Head of caudate nucleus (tissue), 42 donors: ENCODE results near the gene HPSE2.
A peak's percentile ranks its signal among the peaks of the same experiment; 100 is the strongest.
"Not testable (repeated sequence)": the region's sequence is repeated elsewhere in the genome, so short reads cannot be mapped to it uniquely, and the experiment has no call there.

Experiments
- DNase-seq, 42 donors: peaks; one replicate each; pipeline versions ENCODE4 v3.0.0 to v3.0.0-alpha.2; 2020 to 2021; ENCODE audit warnings: mixed read lengths in 7 of 42
- intact Hi-C: fragments of 100-400 bp; cut with DNase I; formaldehyde crosslinking; loops from one replicate; pipeline ENCODE4 v1.15.0; 2022

HPSE2 gene

DNA sequence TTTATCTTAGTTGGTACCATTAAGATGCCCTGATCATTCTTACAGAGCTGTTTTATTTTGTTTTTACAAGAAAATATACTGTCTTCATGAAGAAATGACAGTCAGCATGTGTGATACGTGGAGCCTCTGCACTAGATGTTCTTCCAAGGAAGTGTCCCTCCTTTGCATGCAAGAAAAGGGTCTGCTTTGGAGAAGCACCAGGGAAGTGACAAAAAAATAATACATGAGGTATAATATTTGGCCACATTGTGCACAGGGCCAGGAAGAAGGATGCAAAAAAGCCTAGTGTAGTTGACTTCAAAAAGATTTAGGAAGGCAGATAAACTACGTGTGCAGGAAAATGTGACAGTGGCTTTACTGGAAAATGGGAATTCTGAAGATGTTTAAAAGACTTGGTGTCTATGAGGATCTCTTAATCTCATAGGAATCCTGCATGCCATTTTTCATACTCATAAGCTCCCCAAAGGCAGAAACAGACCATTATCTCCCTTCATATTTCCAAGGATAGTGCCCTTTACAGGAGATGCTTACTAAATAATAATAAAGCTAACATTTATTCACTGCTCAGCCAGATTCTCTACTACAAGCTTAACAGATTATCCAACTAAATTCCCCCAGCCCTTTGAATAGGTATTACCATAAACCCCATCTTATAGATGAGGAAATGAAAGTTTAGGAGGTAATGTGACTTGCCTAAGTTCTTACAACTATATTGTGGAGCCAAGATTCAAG is 284.2 kb downstream of the HPSE2 start:
- DNase-seq, result no peak
- intact Hi-C loops, result no loop called here

DNA sequence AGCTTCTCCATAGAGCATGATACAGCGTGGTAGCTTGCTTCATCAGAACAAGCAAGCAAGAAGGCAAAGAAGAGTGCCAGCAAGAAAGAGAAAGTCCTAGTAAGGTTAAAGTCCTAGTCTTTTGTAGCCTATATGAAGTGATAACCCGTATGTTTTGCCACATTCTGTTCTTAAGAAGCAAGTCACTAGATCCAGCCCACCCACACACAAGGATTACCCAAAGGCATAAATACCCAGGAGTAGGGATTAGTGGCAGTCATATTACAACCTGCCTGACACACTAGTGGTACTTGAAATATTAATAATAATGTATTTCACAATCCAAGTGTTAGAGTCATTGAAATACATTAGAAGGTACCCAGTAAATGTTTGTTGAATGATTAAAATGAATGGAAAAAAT is 285.5 kb downstream of the HPSE2 start:
- DNase-seq, result no peak
- intact Hi-C loops, result no loop called here

DNA sequence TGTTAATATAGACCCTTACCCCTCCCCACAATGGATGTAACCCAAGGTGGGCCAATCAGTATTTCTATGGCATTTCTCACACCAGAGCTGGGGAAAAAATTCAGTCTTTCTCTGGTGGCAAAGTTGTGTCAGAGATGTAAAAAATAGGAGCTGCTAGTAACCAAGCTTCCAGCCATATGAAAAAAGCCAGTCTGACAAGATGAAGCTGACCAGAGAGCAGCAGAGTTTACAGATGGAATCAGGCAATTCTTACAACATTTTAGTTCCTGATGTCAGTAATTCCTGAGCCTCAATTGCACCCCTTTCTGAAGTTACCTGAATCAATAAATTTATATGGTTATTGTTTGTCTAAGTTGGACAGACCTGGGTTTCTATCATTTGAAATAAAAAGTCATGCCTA is 286.3 kb downstream of the HPSE2 start:
- DNase-seq, result no peak

DNA sequence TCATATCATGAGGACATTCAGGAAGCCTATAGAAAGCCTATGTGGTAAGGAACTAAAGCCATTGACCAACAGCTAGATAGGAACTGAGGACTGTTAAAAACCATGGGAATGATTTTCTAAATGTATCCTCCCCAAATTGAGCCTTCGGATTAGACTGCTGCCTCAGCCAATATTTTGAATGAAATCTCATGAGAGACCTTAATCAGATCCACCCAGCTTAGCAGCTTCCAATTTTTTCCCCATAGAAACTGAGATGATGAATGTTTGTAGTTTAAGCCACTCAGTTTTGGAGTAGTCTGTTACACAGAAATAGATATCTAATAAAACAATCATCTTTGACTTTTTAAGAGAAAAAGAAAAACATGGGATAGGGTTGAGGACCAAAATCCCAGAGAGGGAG is 292.0 kb downstream of the HPSE2 start:
- DNase-seq, result no peak
- intact Hi-C loops, result no loop called here

More for the DNA sequence above, 286.3 kb downstream of the HPSE2 start:
- intact Hi-C loops, result no loop called here

DNA sequence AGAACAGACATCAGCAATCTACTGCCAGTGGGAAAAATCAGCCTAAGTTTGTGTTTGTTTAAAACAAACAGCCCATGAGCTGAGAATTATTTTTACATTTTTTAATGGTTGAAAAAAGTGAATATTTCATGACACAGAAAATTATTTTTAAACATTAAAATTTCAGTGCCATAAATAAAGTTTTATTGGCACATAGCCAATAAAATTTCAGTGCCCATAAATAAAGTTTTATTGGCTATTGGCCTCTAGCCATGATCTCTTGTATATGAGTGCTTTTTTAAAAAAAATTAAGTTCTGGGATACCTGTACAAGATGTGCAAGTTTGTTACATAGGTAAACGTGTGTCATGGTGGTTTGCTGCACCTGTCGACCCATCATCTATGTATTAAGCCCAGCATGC is 305.9 kb downstream of the HPSE2 start:
- intact Hi-C loops, result no loop called here
- no peak for DNase-seq

DNA sequence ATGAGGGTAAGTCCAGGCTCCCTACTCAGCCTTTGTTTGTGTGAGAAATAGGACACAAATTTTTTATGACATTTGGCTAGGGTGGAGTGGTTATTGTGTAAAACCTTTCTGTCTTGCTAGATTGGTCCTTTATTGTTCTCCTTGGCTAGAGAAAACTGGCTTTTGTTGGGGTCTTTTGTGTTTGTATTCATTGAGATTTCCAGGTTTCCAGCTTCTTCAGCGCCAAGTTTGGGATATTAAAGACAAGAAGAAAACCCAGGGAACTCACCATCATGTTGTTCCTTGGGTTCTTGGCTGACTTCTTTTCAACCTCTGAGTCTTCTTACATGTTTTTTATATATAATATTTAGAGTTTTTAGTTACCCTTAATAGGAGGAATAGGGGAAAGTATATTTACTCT is 310.0 kb downstream of the HPSE2 start:
- no peak for DNase-seq
- intact Hi-C loops, result no loop called here

DNA sequence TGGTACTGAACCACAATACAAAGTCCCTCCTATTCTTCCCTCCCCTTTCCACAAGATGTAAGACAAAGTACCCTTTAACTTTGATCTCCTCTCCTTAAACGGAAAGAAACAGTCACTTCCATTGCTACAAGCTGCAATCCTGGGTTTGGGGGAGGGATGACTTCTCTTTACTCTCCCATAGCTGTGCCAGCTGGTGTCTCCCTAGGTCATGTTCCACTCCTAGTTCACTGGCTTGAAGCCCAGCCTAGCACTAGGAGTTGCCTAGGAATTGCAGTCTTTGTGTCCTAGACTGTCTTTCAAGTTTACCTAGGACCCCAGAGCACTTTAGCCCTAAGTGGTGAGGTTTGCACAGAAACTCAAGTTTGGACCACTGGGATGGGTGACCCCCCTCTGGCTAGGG is 311.1 kb downstream of the HPSE2 start:
- intact Hi-C loops, result no loop called here
- DNase-seq, result peak in 1 of 42 donors; percentile 7

DNA sequence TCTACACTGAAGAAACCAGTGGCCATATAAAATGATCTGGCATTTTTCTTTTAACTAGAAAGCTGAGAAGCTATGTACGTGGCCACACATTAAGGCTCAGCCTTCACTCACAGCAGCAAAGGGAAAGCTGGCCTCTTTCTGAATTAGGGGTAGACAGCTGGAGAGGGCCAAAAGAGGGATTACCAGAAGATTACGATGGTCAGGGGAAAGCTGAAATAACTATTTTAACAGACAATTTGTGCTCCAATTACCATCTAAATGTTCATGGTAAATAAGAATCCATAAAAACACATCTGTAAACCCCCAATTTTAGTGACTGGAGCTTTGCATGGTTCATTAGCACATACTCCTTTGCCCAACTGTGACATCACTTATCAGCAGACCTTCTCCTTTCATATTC is 314.3 kb downstream of the HPSE2 start:
- intact Hi-C loops, result no loop called here
- no peak for DNase-seq

DNA sequence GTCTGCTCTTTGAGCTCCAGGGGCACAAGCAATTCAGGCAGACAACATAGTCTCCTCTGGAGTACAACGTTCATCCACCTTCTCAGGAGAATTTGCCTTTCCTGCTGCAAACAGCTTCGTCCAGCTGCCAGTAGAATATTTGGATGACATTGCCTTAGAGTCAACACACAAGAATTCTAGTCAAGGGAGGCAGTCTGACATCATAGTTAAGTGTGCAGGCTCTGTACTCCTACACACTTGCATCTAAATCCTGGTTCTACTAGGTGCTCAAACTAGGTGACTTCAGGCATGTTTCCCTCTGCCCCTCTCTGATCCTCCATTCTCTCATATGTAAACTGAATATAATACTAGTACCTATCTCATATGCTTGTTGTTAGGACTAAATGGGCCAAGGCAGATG is 314.8 kb downstream of the HPSE2 start:
- DNase-seq, result no peak

DNA sequence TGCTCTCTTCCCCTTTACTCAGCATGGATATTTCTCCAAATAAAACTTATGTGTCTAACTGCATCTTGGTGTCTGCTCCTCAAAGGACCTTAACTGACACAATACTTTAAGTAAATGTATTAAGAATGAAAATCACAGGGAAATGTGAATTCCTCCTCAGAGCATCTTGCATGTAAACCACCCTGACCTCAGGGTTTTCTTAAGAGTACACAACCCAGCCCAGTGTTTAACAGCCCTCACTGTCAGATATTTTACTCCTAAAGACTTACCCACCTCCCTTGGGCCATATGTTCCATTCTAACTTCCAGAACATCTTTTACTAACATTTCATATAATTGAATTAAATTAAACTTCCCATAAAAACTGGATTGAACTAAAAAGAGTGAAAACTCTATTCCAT is 315.3 kb downstream of the HPSE2 start:
- DNase-seq, result no peak
- intact Hi-C loops, result no loop called here

More for the DNA sequence above, 314.8 kb downstream of the HPSE2 start:
- intact Hi-C loops, result no loop called here

DNA sequence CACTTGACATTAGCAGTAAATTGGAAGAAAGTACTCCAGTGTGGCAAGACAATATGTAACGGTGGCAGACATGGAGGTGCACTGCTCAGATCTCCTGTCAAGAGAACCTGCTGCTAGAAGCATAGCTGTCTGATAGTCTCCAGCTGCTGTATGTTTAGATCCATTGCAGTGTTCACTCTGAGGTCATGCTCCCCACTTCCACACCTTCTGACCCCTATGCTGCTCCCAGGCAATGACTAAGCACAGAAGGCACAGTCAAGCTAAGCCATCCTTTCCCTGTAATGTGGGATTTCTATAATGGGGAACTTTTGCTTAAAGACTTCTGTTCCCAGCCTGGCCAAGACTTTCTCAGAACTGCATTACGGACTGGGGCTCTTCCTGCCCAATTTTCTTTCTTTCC is 315.8 kb downstream of the HPSE2 start:
- intact Hi-C loops, result no loop called here
- DNase-seq, result no peak

DNA sequence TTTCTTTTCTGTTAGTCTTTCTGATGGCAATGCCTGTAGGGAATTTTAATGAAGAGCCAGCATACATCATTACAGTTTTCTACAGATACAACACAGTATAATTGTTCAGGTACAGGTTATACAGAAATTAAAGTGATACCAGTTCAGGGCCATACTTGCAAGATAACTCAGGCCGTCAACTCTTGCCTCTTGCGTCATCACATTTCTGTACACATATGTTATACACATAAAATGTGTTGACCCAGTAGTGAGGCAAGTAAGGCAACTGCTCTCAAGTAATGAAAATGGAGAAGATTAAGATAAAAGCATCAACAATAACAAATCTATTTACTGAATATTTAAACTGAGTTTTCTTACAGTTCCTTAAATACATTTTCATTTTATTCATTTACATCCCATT is 317.8 kb downstream of the HPSE2 start:
- intact Hi-C loops, result no loop called here
- DNase-seq, result no peak

DNA sequence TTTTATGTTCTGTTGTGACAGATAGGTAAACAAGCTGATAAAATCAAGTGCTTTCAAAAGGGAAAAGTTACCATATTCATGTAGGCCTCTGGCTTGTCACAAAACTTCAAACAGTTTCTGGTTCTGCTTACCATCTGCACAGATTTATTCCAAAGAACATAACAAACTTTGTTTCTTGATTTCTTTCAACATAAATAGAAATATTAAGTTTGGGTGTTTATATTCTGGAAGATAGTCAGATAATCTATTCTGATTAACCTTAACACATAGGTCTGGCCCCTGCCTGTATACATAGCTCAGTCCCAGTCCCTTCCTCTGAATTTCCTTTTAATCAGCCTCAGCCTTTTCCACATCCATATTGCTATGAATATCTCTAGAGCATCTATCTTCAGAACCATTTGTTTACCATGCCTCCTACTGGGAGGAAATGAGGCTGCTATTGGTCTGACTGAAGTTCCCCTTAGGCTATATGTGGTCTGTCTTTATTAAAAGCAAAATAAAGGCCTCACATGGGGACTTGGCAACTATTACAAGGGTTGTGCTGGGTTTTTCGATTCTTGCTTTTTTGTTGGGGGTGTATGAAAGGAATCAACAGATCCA is 319.0 kb downstream of the HPSE2 start:
- intact Hi-C loops, result no loop called here
- DNase-seq, result no peak

DNA sequence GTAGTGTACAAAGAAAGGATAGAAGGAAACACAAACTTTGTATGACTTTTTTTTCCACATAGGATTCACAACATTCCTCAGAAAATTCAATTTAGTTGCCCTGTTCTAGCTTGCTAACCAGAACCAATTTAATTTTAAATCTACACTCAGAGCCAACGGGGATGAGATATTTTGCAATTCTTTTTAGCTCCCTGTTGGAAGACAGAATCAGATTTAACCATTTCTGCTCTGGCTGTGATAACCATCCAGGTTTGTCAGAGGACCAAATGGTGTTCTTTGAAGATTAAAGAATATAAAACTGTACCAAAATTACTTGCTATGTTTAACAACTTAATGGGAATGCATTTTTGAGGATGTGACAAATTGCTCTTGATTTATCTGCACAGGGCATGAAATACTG is 319.7 kb downstream of the HPSE2 start:
- intact Hi-C loops, result no loop called here
- no peak for DNase-seq

DNA sequence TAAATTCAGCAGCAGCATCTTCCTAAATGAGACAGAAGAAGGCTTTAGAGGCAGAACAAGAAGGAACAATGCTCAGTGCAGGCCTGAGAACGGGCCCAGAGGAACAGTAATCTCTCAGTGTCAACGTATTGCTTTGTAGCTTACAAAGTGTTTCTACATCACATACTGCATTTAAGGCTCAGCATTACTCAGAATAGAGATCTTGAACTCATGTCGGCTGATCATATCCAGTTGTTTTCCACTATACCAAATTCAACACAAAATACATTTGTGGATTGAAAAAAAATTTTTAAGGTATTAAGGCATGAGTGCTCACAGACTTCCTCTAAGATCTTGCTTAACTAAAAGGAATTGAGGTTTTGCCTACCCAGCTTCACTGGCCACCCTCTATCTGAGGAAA is 325.1 kb downstream of the HPSE2 start:
- no peak for DNase-seq
- intact Hi-C loops, result no loop called here

DNA sequence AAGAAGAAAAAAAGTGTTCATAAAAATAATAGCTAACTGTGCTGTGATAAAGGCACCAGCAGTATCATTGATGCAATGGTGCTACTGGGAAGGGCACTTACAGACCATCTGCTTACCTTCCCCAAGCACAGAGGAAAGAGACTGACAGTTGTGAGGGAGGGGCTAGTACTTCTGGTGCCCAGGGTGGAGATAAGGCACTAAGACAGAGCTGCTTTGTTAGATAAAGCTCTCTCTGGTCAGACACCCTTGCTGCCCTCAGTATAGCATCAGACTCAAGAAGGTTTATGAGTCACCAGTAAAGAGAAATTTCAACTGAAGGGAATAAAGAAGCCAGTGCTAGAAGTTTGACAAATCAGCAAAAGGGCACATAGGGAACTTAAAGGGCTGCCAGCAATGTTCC is 325.6 kb downstream of the HPSE2 start:
- intact Hi-C loops, result no loop called here

DNA sequence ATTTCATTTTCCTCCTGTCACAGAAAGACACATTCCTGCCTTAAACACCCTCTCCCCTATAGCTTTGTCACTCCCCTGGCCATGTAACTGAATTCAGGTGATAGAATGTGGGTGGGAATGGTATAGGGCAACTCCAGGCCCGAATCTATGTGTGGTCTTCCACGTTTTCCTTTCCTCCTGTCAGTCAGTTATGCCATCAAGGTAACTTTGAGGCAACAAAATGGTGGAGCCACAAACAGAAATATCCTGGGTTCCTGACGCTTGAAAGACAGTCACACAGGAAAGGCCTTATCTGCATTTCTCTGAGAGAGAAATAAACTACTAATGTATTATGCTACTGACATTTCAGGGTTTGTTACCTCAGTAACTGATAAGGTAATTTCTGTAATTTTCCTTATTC is 326.8 kb downstream of the HPSE2 start:
- intact Hi-C loops, result no loop called here

More for the DNA sequence above, 325.6 kb downstream of the HPSE2 start:
- DNase-seq, result no peak

DNA sequence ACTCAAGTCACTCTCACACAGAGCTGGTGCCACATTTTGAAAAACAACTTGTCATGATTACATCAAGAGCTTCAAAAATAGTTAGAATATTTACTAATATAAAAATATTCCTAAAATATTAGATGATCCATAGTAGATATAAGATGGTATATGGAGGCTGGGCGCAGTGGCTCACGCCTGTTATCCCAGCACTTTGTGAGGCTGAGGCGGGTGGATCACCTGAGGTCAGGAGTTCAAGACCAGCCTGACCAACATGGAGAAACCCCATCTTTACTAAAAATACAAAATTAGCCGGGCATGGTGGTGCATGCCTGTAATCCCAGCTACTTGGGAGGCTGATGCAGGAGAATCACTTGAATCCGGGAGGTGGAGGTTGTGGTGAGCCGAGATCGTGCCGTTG is 327.4 kb downstream of the HPSE2 start:
- intact Hi-C loops, DNase-seq: not testable (repeated sequence)

More for the DNA sequence above, 326.8 kb downstream of the HPSE2 start:
- no peak for DNase-seq

DNA sequence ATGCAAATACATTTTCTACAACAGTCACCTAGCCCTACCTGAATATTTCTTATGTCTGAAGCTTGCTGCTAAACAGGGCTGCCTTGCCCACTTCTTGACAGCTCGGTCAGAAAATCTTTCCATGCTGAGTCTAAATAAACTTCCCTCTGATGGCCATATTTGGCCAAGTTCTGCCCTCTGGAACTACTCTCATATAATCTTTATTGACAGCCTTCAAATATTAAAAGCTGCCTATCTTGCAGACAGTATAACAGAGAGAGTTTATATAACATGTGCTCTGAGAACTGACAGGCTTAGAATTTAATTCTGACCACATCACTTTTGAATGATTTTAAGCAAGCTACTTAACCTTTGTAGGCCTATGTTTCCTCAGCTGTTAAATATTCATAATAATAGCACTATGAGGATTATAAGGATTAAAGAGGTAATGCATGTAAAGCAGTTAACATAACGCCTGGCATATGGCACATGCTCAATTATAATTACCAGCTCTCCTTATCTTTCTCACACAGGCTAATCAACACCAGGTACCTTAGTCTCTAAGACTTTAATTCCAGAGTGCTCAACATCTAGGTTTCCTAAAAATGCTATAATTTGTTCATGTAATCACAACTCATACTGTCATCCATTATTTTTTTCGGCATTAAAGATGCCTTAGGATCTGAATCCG is 334.1 kb downstream of the HPSE2 start:
- no peak for DNase-seq
- intact Hi-C loops, result no loop called here

DNA sequence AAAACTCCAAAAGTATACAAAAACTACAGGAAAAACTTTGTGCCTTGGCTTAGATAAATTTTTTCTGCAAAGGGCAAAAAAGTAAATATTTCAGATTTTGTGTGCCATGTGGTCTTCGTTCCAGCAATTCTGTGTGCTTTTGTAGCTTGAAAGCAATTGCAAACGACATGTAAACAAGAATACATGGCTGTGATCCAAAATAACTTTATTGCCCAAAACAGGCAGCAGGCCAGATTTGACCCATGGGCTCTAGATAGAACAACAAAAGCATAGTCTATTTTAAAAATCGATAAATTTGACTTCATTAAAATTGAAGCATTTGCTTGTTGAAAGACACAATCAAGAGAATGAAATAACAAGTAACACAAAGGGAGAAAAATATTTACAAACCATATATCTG is 336.6 kb downstream of the HPSE2 start:
- no peak for DNase-seq
- intact Hi-C loops, result no loop called here

DNA sequence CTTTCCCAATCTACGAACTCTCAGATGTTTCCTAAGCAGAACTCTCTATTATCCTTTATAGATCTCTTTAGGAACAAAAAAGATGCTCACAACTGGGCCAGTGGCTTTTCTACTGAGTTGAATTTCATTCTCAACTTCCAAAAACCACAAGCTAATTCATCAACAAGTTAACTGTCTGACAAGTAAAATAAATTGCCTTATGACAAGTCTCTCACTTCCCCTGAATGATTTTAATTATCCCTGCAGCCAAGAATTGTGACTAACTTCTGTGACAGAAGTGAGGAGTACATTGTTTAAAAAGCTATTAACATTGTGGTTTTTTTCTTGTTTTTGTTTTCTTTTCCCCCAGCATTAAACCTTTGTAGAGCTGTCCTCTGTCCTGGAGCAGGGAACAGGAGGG is 343.1 kb downstream of the HPSE2 start:
- no peak for DNase-seq
- intact Hi-C loops, result no loop called here
